ENCODE measurements around the gene ZFAND3. TPM values are rescaled to one million over a fixed set of nuclear protein-coding genes. Genes with fewer than 3 reads are reported as not detected.

The ZFAND3 gene
- total and polyA plus RNA-seq, 2 experiments from 2014 or later: 16.9 to 28.2 TPM

DNA sequence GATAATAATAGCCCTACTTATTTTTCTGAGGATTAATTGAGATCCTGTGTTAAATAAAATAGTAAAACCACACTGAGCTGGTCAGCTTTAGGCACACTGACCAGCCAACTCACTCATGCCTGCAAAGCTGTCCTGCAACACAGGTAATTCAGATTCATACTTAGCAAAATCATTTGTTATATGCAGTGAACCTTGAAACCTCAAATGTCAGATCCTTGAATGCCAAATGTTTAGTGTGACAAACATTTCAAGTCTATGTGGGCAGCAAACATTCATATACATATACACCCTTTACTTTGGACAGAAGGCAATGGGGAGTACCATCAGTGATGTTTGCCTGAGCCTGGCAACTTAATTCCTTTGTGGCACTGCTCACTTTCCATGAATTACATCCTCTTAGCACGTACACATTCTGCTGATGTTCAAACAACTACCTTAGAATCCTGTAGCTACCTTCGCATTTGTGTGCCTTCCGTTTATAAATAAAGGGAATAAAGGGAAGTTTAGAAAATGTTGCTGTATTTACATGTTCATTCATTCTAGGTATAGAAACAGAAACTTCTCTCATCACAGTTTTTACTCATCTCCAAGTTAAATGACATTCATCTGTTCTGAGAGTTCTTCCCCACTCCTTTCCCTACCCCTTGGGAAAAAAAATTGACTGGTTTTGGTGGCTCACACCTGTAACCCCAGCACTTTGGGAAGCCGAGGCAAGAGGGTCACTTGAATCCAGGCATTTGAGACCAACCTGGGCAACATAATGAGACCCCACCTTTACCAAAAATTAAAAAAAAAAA is 140.8 kb downstream of the ZFAND3 start:
- H3K27me3 Mint-ChIP-seq (ENCODE audit: insufficient read depth, low read depth, poor library complexity): no peaks in the 10 kb centered on the region
- H3K9me3 Mint-ChIP-seq: peaks cover 5% of the 10 kb centered on the region; the same call in 2 of the 3 replicates
- H3K4me3 Mint-ChIP-seq: no peak overlapping the region
- Histone ChIP-seq H3K36me3 (ENCODE audit: insufficient read depth) (no peaks in the 10 kb centered on the region), H3K27ac (ENCODE audit: low read depth) (no peak overlapping the region), H3K79me2 (replicated peaks; ENCODE audit: insufficient read depth) (peaks cover 32% of the 10 kb centered on the region), H4K20me1 (replicated peaks; ENCODE audit: insufficient read depth) (0 out of 2 replicates have a peak, but pooled peaks cover 4% of the 10 kb centered on the region), H3K4me2 (no peak overlapping the region), H2AFZ (no peak overlapping the region), H3K9me2 (ENCODE audit: insufficient read depth) (no peaks in the 10 kb centered on the region), H3F3A (replicated peaks; ENCODE audit: low read depth) (no peaks in the 10 kb centered on the region), H3K4me1 (ENCODE audit: insufficient read depth) (peaks cover 6% of the 10 kb centered on the region; the same call in 1 of the 2 replicates), H3K4me3 (no peak overlapping the region), H3K27me3 (ENCODE audit: insufficient read depth) (no peaks in the 10 kb centered on the region)
- H3K36me3 Mint-ChIP-seq (ENCODE audit: low read depth): peaks cover 15% of the 10 kb centered on the region
- H3K4me1 Mint-ChIP-seq: peaks cover 5% of the 10 kb centered on the region
- no peak for DNase-seq (ENCODE audit: low spot score)
- H3K27ac Mint-ChIP-seq: no peak overlapping the region
- TF ChIP-seq, protein P1, sequence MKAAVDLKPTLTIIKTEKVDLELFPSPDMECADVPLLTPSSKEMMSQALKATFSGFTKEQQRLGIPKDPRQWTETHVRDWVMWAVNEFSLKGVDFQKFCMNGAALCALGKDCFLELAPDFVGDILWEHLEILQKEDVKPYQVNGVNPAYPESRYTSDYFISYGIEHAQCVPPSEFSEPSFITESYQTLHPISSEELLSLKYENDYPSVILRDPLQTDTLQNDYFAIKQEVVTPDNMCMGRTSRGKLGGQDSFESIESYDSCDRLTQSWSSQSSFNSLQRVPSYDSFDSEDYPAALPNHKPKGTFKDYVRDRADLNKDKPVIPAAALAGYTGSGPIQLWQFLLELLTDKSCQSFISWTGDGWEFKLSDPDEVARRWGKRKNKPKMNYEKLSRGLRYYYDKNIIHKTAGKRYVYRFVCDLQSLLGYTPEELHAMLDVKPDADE (IDR thresholded peaks at IDR 0.05): no peak
- TF ChIP-seq ZNF462 (CRISPR knock-in tag; IDR thresholded peaks at IDR 0.05) (no peak), JUNB (IDR thresholded peaks at IDR 0.05; ENCODE audit: unreplicated experiment) (no peak), CREB1 (CRISPR knock-in tag; IDR thresholded peaks at IDR 0.05; ENCODE audit: low read depth) (no peak), EZH2phosphoT487 (IDR thresholded peaks at IDR 0.05; ENCODE audit: unreplicated experiment) (no peak), ZNF114 (CRISPR knock-in tag; IDR thresholded peaks at IDR 0.05) (no peak), ZNF331 (CRISPR knock-in tag; IDR thresholded peaks at IDR 0.05; ENCODE audit: low read depth) (no peak)
- TF ChIP-seq, protein P2, sequence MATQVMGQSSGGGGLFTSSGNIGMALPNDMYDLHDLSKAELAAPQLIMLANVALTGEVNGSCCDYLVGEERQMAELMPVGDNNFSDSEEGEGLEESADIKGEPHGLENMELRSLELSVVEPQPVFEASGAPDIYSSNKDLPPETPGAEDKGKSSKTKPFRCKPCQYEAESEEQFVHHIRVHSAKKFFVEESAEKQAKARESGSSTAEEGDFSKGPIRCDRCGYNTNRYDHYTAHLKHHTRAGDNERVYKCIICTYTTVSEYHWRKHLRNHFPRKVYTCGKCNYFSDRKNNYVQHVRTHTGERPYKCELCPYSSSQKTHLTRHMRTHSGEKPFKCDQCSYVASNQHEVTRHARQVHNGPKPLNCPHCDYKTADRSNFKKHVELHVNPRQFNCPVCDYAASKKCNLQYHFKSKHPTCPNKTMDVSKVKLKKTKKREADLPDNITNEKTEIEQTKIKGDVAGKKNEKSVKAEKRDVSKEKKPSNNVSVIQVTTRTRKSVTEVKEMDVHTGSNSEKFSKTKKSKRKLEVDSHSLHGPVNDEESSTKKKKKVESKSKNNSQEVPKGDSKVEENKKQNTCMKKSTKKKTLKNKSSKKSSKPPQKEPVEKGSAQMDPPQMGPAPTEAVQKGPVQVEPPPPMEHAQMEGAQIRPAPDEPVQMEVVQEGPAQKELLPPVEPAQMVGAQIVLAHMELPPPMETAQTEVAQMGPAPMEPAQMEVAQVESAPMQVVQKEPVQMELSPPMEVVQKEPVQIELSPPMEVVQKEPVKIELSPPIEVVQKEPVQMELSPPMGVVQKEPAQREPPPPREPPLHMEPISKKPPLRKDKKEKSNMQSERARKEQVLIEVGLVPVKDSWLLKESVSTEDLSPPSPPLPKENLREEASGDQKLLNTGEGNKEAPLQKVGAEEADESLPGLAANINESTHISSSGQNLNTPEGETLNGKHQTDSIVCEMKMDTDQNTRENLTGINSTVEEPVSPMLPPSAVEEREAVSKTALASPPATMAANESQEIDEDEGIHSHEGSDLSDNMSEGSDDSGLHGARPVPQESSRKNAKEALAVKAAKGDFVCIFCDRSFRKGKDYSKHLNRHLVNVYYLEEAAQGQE (IDR thresholded peaks at IDR 0.05; ENCODE audit: unreplicated experiment): no peak
- TF ChIP-seq, protein P3, sequence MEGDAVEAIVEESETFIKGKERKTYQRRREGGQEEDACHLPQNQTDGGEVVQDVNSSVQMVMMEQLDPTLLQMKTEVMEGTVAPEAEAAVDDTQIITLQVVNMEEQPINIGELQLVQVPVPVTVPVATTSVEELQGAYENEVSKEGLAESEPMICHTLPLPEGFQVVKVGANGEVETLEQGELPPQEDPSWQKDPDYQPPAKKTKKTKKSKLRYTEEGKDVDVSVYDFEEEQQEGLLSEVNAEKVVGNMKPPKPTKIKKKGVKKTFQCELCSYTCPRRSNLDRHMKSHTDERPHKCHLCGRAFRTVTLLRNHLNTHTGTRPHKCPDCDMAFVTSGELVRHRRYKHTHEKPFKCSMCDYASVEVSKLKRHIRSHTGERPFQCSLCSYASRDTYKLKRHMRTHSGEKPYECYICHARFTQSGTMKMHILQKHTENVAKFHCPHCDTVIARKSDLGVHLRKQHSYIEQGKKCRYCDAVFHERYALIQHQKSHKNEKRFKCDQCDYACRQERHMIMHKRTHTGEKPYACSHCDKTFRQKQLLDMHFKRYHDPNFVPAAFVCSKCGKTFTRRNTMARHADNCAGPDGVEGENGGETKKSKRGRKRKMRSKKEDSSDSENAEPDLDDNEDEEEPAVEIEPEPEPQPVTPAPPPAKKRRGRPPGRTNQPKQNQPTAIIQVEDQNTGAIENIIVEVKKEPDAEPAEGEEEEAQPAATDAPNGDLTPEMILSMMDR (conservative IDR thresholded peaks at IDR 0.05; ENCODE audit: low read depth in 2 of 2): no peak
- no peak for ATAC-seq

Data from GM23338 (cell line).